ENCODE measurements around the gene NPTN. TPM values are rescaled to one million over a fixed set of nuclear protein-coding genes. Genes with fewer than 3 reads are reported as not detected.

Gene NPTN
- total and polyA plus RNA-seq, 12 donors = 89.9 to 212 (median 186) TPM

DNA sequence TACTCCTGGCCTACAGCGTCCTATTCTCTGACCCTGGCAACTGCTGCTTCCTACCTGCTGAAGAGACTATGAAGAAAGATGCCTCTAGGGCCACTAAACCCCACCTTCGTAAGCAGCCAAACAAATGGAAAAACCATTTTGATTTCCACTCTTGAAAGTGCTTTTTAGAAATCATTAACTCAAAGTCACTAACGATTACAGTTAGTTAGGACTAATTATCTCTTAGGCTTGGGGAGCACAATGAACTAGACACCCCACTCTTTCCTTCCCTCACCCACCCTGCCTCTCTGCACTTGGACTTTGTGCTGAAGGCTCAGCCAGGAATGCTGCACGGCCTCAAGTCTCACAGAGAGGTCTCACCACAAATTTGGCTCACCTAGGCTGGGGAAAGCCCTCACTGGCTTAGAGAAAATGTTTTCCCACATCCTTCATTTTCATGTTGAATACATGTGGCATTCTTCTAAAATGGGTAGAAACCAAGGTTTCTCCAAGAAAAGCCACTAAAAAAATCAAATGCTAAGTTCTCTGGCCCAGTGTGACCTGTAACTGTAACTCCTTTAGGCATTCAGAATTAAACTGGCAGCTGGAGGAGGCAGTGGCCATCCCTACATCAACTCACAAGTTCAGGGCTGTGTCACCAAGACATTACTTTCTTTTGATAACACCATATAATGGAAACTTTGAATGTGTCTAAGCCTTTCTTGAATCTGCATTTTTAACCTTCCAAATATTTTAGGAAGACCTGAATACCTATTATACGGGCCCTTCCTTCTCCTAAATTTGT, 47.1 kb downstream of the NPTN start:
- ATAC-seq (no peak), DNase-seq (no peak)
- H3K36me3 ChIP-seq = peaks cover 0 to 100% (median 52%) of the 10 kb centered on the region in 9 donors
- H3K27ac ChIP-seq = no peak overlapping the region
- H3K4me3 ChIP-seq = no peak overlapping the region
- peaks cover 0 to 14% (median 0%) of the 10 kb centered on the region in 9 donors for H3K4me1 ChIP-seq
- H3K27me3 ChIP-seq = no peaks in the 10 kb centered on the region
- intact Hi-C loops (cut with DNase I) = no loop called here
- H3K9me3 ChIP-seq = no peaks in the 10 kb centered on the region
- WGBS, 2 donors = 84 to 88% methylated on average over 5 of the region's 5 CpGs
- TF ChIP-seq, protein P1, sequence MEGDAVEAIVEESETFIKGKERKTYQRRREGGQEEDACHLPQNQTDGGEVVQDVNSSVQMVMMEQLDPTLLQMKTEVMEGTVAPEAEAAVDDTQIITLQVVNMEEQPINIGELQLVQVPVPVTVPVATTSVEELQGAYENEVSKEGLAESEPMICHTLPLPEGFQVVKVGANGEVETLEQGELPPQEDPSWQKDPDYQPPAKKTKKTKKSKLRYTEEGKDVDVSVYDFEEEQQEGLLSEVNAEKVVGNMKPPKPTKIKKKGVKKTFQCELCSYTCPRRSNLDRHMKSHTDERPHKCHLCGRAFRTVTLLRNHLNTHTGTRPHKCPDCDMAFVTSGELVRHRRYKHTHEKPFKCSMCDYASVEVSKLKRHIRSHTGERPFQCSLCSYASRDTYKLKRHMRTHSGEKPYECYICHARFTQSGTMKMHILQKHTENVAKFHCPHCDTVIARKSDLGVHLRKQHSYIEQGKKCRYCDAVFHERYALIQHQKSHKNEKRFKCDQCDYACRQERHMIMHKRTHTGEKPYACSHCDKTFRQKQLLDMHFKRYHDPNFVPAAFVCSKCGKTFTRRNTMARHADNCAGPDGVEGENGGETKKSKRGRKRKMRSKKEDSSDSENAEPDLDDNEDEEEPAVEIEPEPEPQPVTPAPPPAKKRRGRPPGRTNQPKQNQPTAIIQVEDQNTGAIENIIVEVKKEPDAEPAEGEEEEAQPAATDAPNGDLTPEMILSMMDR (IDR thresholded peaks at IDR 0.05) = no peak

DNA sequence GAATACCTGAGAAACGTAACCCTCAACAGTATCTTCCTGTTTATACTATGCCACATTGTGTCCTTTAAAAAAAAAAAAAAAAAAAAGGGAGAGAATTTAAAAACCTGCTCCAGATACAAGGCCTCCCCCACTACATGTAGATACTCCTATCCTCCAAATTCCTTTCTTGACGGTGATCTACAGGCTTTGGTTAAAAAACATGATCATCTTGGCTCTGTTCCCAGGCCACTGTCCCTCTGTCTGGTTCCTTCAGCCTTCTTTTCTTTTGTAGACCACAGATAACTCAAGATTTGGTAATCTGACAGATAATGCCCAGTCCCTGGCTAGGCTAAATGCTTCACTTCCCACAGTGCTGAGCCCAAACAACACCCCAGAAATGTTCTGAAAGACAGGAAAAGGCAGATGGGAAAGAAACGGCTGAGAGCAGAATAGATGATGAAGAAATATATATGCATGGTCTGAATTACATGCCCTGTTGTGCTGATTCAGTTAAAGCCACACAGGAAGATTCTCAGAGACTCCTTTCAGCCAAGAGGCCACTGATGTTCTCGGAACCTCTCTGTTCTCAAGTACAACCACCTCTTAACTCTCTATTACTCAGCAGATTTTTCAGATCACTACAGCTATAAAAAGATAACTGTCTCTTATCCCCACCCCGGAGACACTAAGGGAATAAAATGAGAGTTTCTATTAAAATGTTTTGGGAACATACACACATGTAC, 48.3 kb downstream of the NPTN start:
- intact Hi-C loops (cut with DNase I) = no loop called here
- H3K36me3 ChIP-seq = peaks cover 0 to 99% (median 52%) of the 10 kb centered on the region in 9 donors
- H3K4me3 ChIP-seq = no peak overlapping the region
- H3K27me3 ChIP-seq = no peaks in the 10 kb centered on the region
- DNase-seq (no peak), ATAC-seq (no peak)
- TF ChIP-seq, protein P1 (IDR thresholded peaks at IDR 0.05) = no peak
- no peak overlapping the region for H3K27ac ChIP-seq
- WGBS, 2 donors = 55 to 58% methylated on average over 5 of the region's 5 CpGs
- peaks cover 0 to 14% (median 0%) of the 10 kb centered on the region in 9 donors for H3K4me1 ChIP-seq
- H3K9me3 ChIP-seq = no peaks in the 10 kb centered on the region

DNA sequence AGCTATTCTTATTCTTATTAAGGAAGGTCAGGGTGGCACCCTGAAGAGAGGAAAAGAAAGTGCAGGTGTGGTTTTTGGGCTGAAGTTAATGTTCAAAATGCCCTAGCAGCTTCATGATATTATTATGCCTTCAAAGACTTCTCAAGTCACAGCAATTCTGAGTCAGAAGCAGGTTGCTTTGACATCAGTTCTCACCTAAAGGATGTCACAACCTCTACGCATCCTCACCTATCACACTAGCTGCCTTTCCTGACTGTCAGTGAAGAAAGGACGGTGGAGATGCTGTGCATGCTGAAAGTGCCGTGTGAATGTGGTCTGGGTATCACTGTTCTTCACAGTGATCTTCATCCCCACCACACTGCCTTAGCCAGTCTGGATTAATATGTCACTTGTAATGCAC, 49.6 kb downstream of the NPTN start:
- Histone ChIP-seq H3K9me3 (no peaks in the 10 kb centered on the region), H3K36me3 (peaks cover 0 to 98% (median 48%) of the 10 kb centered on the region in 9 donors), H3K27me3 (no peaks in the 10 kb centered on the region), H3K4me3 (no peak overlapping the region), H3K4me1 (peaks cover 0 to 14% (median 0%) of the 10 kb centered on the region in 9 donors), H3K27ac (no peak overlapping the region)
- no peak for ATAC-seq
- TF ChIP-seq, protein P1 (IDR thresholded peaks at IDR 0.05) = no peak
- DNase-seq = no peak
- WGBS, 2 donors = 95% methylated on average over 3 of the region's 3 CpGs
- intact Hi-C loops (cut with DNase I) = no loop called here

DNA sequence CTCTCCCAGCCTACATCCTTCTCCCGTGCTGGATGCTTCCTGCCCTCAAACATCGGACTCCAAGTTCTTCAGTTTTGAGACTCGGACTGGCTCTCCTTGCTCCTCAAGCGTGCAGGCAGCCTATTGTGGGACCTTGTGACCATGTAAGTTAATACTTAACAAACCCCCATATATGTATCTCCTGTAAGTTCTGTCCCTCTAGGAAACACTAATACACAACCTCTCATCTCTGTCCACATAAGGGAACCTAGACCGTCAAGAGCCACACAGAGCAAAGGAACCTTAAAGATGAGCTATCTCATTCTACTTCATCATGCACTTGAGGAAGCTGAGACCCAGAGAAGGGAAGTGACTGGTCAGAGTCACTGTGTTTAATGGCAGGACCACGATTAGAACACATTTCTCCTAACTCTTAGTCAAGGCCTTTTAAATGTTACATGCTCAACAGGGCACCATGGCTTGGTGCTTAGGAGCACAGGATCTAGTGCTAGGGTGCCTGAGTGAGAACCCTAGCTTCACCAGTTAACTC, 50.3 kb downstream of the NPTN start:
- DNase-seq = no peak
- H3K4me3 ChIP-seq = no peak overlapping the region
- intact Hi-C loops (cut with DNase I) = no loop called here
- H3K4me1 ChIP-seq = peaks cover 0 to 14% (median 0%) of the 10 kb centered on the region in 9 donors
- no peaks in the 10 kb centered on the region for H3K27me3 ChIP-seq
- TF ChIP-seq, protein P1 (IDR thresholded peaks at IDR 0.05) = no peak
- peaks cover 0 to 98% (median 48%) of the 10 kb centered on the region in 9 donors for H3K36me3 ChIP-seq
- 85 to 92% methylated on average over 6 of the region's 6 CpGs for WGBS, 2 donors
- H3K9me3 ChIP-seq = no peaks in the 10 kb centered on the region
- no peak overlapping the region for H3K27ac ChIP-seq
- ATAC-seq = no peak
